T-helper 22 cell (primary cell): Measurements from ENCODE around the gene MSL3.

Experiments used
- DNase-seq: peaks from one replicate; pipeline ENCODE4 v3.0.0-alpha.2; 2020; ENCODE audit warnings: low read depth

Gene MSL3

GRCh38 chrX:11759461-11760311 lies 1.6 kb downstream of the MSL3 start:
- DNase-seq, result peak; percentile 71

DNA sequence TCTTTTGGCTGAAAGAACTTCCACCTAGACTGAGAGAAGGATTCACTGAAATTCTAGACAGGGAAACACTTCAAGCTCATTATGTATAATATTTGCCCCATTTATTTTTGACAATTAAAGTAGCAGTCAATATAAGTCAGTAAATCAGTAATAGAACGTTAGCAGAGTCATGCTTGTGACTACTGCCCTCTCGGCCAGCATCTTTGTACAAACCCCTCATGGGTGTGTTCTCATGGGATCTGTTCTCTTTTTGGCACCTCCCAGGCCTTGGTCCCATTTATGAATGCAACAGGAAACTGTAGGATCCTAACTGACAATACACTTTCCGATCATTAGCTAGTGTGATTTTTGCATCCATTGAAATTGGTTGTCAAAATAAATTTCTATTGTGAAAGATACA lies 2.9 kb downstream of the MSL3 start:
- DNase-seq, result no peak

GRCh38 chrX:11764602-11765067 lies 6.6 kb downstream of the MSL3 start:
- DNase-seq, result no peak

DNA sequence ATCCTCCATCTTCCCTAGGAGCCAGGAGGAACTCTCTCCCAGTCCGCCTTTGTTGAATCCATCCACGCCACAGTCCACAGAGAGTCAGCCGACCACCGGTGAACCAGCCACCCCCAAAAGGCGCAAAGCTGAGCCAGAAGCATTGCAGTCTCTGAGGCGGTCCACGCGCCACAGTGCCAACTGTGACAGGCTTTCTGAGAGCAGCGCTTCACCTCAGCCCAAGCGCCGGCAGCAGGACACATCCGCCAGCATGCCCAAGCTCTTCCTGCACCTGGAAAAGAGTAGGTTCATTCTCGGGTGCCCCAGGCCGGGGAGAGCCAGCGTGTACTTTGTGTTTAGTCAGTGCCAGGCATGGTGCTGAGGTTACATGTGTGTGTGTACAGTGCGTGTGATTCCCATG lies 7.4 kb downstream of the MSL3 start:
- DNase-seq, result no peak

- no peak for DNase-seq
These were observed 8.4 kb downstream of the MSL3 start for GRCh38 chrX:11766487-11766886.

- no peak for DNase-seq
These were observed 10.0 kb downstream of the MSL3 start for GRCh38 chrX:11768039-11768438.

GRCh38 chrX:11770320-11770719 lies 12.3 kb downstream of the MSL3 start:
- DNase-seq, result peak; percentile 32

DNA sequence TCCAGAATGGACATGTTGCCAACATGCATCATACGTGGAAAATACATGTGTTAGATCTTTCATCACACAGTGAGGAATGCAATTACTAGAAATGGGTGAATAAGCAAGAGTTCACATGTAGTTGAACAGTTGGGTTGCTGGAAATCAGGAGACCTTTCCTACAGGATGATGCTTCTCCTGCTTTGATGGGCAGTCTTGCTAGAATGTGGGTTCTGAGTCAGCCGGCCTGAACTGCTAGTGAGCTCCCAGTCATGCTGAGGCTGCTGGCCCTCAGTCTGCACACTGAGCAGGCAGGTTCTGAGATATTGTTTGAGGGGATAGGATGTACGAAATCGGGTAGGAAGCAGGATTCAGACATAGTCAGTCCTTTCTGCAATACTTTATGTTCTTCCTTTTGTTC lies 20.2 kb downstream of the MSL3 start:
- no peak for DNase-seq

GRCh38 chrX:11781133-11781532 lies 23.1 kb downstream of the MSL3 start:
- DNase-seq, result no peak

GRCh38 chrX:11781734-11782370 lies 23.8 kb downstream of the MSL3 start:
- DNase-seq, result no peak

DNA sequence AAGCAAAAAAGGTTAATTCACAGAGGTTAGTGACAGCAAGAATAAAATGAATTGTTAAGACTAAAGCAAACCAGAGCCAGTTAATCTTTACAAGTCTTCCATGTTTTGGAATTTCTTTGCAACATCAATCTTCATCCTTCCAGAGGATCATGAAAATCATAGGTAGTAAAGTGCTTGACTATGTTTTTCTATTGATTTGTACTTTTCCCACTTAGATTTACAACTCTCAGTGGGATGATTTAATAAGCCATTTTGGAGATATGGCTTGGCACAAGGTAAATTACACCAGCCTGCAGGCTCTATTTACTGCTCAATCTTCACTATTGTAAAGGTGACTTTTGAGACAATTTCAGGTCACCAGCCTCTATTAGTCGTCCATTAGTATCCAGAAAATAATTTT lies 26.5 kb downstream of the MSL3 start:
- DNase-seq, result no peak

- DNase-seq, result no peak
These were observed 28.8 kb downstream of the MSL3 start for GRCh38 chrX:11786862-11787261.

- peak; percentile 37 for DNase-seq
These were observed 29.5 kb downstream of the MSL3 start for GRCh38 chrX:11787564-11787963.

DNA sequence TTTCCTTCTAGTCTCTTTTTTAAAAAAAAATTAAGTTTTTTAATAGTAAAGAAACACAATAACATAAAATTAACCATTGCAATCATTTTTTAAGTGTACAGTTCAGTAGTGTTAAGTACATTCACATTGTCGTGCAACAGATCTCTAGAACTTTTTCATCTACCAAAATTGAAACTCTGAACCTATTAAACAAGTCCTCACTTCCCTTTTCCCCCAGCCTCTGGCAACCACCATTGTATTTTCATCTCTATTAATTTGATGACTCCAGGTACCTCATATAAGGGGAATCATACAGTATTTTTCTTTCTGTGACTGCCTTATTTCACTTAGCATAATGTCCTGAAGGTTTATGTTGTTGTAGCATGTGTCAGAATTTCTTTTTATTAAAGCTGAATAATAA lies 31.8 kb downstream of the MSL3 start:
- no peak for DNase-seq

GRCh38 chrX:11791090-11791489 lies 33.1 kb downstream of the MSL3 start:
- DNase-seq, result no peak

GRCh38 chrX:11791537-11791936 lies 33.5 kb downstream of the MSL3 start:
- DNase-seq, result no peak

DNA sequence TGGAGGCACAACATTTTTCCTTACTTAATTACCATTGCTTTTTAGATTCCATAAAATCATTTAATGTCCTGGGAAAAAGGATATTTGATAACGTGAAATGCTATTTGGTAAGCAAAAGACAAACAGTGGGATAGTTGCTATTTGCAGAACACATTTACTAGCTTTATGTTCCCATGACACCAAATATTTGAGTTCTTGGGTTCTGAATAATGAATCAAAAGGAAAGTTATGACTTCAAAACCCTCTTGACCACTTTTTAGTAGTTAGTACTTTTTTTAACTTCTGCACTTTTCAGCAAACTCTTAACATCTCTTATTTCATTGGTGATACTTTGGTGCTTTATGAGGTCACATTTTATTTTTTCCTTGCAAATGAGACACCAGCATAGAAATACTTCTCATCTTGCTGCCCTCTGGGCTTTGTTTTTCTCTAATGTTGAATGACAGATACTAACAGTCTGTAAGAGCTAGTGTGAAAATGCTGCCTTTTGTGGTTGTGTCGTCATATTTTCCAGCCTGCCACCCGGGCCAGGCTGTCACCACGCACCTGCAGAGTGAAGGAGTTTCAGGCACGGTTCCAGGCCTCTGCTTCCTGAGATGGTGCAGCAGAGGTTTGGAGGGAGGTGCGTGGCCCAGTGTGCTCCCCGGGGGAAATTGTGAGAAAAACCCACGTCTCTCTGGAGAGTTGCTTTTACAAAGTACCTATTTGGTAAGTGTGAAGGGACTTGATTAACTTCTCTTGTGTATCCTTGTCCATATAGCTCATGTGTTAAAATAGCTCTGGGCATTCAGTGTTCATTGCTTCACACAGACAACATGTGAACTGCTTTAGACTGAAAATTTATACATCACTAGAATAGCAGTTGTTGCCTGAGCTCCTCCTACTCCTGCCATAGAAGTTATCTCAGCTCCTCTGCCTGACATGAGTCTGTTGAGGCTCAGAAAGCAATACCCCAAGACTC lies 34.7 kb downstream of the MSL3 start:
- peak; percentile 4 for DNase-seq

- DNase-seq, result no peak
These were observed 35.7 kb downstream of the MSL3 start for GRCh38 chrX:11793734-11794133.

GRCh38 chrX:11813341-11813740 lies 55.3 kb downstream of the MSL3 start:
- no peak for DNase-seq
